Neural progenitor cell (in vitro differentiated cells): ENCODE results near the gene PTPRN2. TPM values are rescaled to one million over a fixed set of nuclear protein-coding genes. Genes with fewer than 3 reads are reported as not detected.
"Not testable (repeated sequence)": the region's sequence is repeated elsewhere in the genome, so short reads cannot be mapped to it uniquely, and the experiment has no call there.

Experiments used
- DNase-seq: peaks from one replicate; pipeline ENCODE4 v3.0.0-alpha.2; 2016; ENCODE audit warnings: low spot score
- H2AFZ ChIP-seq: fragments of 200-600 bp; sonication (generic); replicated peaks from 2 replicates; pipeline ENCODE4 v1.6.1; 2016; ENCODE audit warnings: antibody characterized with exemption
- H3F3A ChIP-seq: fragments of 200-600 bp; sonication (generic); 2 replicates; pipeline ENCODE4 v1.6.1; 2016; ENCODE audit warnings: antibody characterized with exemption, low read depth
- H3K27ac ChIP-seq: fragments of 200-600 bp; sonication (generic); 2 replicates; pipeline ENCODE4 v1.5.1; 2016; ENCODE audit warnings: mild to moderate bottlenecking
- H3K27me3 ChIP-seq: fragments of 200-600 bp; sonication (generic); 2 replicates; pipeline ENCODE4 v1.6.1; 2016; ENCODE audit warnings: mild to moderate bottlenecking, moderate library complexity
- H3K36me3 ChIP-seq: fragments of 200-600 bp; sonication (generic); 2 replicates; pipeline ENCODE4 v1.5.1; 2016
- H3K4me1 ChIP-seq: fragments of 200-600 bp; sonication (generic); 2 replicates; pipeline ENCODE4 v1.6.1; 2016; ENCODE audit warnings: mixed run types
- H3K4me2 ChIP-seq: fragments of 200-600 bp; sonication (generic); 2 replicates; pipeline ENCODE4 v1.6.1; 2016
- H3K4me3 ChIP-seq: fragments of 200-600 bp; sonication (generic); 2 replicates; pipeline ENCODE4 v1.5.1; 2016
- H3K79me2 ChIP-seq: fragments of 200-600 bp; sonication (generic); 2 replicates; pipeline ENCODE4 v1.6.1; 2016; ENCODE audit warnings: low read depth
- H3K9ac ChIP-seq: fragments of 200-600 bp; sonication (generic); 2 replicates; pipeline ENCODE4 v1.6.1; 2016
- H3K9me3 ChIP-seq: fragments of 200-600 bp; sonication (generic); 2 replicates; pipeline ENCODE4 v1.5.1; 2016; ENCODE audit warnings: low read depth
- H4K20me1 ChIP-seq: fragments of 200-600 bp; sonication (generic); 2 replicates; pipeline ENCODE4 v1.6.1; 2016; ENCODE audit warnings: low read depth
- H3K27ac Mint-ChIP-seq: 3 replicates; pipeline ENCODE4 v1.8.0; 2021; ENCODE audit warnings: mixed read lengths
- H3K27me3 Mint-ChIP-seq: 2 replicates; pipeline ENCODE4 v1.8.0; 2022; ENCODE audit warnings: low read depth, mild to moderate bottlenecking, inconsistent platforms, moderate library complexity, mixed read lengths; ENCODE audit not compliant: insufficient read depth
- H3K36me3 Mint-ChIP-seq: 3 replicates; pipeline ENCODE4 v1.8.0; 2021; ENCODE audit warnings: mixed read lengths
- H3K4me1 Mint-ChIP-seq: 3 replicates; pipeline ENCODE4 v1.8.0; 2021; ENCODE audit warnings: mixed read lengths
- H3K4me3 Mint-ChIP-seq: 3 replicates; pipeline ENCODE4 v1.8.0; 2021; ENCODE audit warnings: mild to moderate bottlenecking, moderate library complexity, mixed read lengths
- H3K9me3 Mint-ChIP-seq: 3 replicates; pipeline ENCODE4 v1.8.0; 2020; ENCODE audit warnings: mixed read lengths
- CTCF ChIP-seq: fragments of 200-600 bp; sonication (generic); IDR thresholded peaks from 2 replicates; pipeline ENCODE4 v1.5.1; 2017; ENCODE audit warnings: antibody characterized with exemption, mild to moderate bottlenecking
- EZH2 ChIP-seq: fragments of 200-600 bp; sonication (generic); IDR thresholded peaks from 2 replicates; pipeline ENCODE4 v1.6.1; 2017; ENCODE audit warnings: antibody characterized with exemption, mild to moderate bottlenecking, moderate library complexity
- EZH2phosphoT487 ChIP-seq: fragments of 200-600 bp; sonication (generic); IDR thresholded peaks from 2 replicates; pipeline ENCODE4 v1.6.1; 2017; ENCODE audit warnings: antibody characterized with exemption
- total RNA-seq: library from RNA; depleted of rRNA; stranded (reverse); fragments of >200 nt; gene quantifications from 2 replicates; pipeline ENCODE4 v1.2.3, GENCODE V29; 2015; ENCODE audit warnings: low replicate concordance

PTPRN2 gene
- total RNA-seq, 1 donor from 2014 or later: 3.0 TPM

GRCh38 chr7:158536871-158537515 lies 50.6 kb downstream of the PTPRN2 start:
- no peaks in the 10 kb centered on the region for H3K9me3 ChIP-seq
- no peak overlapping the region for H3K4me3 Mint-ChIP-seq
- DNase-seq: no peak

GRCh38 chr7:158535079-158535478 lies 52.5 kb downstream of the PTPRN2 start:
- Mint-ChIP-seq H3K4me1 (peaks cover 2% of the 10 kb centered on the region), H3K27me3 (peaks cover 6% of the 10 kb centered on the region), H3K36me3 (no peaks in the 10 kb centered on the region), H3K27ac (no peak overlapping the region), H3K9me3 (peaks cover 12% of the 10 kb centered on the region), H3K4me3 (no peak overlapping the region)
- no peaks in the 10 kb centered on the region for H3K36me3 ChIP-seq
- no peak overlapping the region for H2AFZ ChIP-seq
- H3F3A ChIP-seq: no peaks in the 10 kb centered on the region
- H3K27me3 ChIP-seq: no peaks in the 10 kb centered on the region
- H3K4me1 ChIP-seq: no peaks in the 10 kb centered on the region
- no peaks in the 10 kb centered on the region for H3K79me2 ChIP-seq
- no peak for DNase-seq
- no peak overlapping the region for H3K27ac ChIP-seq
- no peaks in the 10 kb centered on the region for H4K20me1 ChIP-seq
- no peaks in the 10 kb centered on the region for H3K9me3 ChIP-seq
- TF ChIP-seq EZH2 (no peak), CTCF (no peak), EZH2phosphoT487 (no peak)
- H3K4me3 ChIP-seq: no peak overlapping the region
- H3K4me2 ChIP-seq: no peak overlapping the region
- no peak overlapping the region for H3K9ac ChIP-seq

More at GRCh38 chr7:158536871-158537515, 50.6 kb downstream of the PTPRN2 start:
- Mint-ChIP-seq H3K36me3 (no peaks in the 10 kb centered on the region), H3K27me3 (peaks cover 4% of the 10 kb centered on the region), H3K4me1 (peaks cover 2% of the 10 kb centered on the region), H3K9me3 (peaks cover 12% of the 10 kb centered on the region), H3K27ac (no peak overlapping the region)
- Histone ChIP-seq H3K4me2 (no peak overlapping the region), H3K4me3 (no peak overlapping the region), H3F3A (no peaks in the 10 kb centered on the region), H3K27me3 (no peaks in the 10 kb centered on the region), H3K4me1 (no peaks in the 10 kb centered on the region), H3K9ac (no peak overlapping the region), H3K27ac (no peak overlapping the region), H3K79me2 (no peaks in the 10 kb centered on the region), H4K20me1 (no peaks in the 10 kb centered on the region), H2AFZ (no peak overlapping the region), H3K36me3 (no peaks in the 10 kb centered on the region)
- TF ChIP-seq EZH2phosphoT487: no peak
- TF ChIP-seq EZH2: no peak
- no peak for TF ChIP-seq CTCF

GRCh38 chr7:158534598-158534997 lies 53.0 kb downstream of the PTPRN2 start:
- H3K4me2 ChIP-seq: no peak overlapping the region
- H2AFZ ChIP-seq: no peak overlapping the region
- peaks cover 12% of the 10 kb centered on the region for H3K9me3 Mint-ChIP-seq
- no peak overlapping the region for H3K9ac ChIP-seq
- H3K27me3 ChIP-seq: no peaks in the 10 kb centered on the region
- H3K27me3 Mint-ChIP-seq: peaks cover 8% of the 10 kb centered on the region
- H3K27ac ChIP-seq: no peak overlapping the region
- no peaks in the 10 kb centered on the region for H3F3A ChIP-seq
- DNase-seq: no peak
- no peaks in the 10 kb centered on the region for H3K9me3 ChIP-seq
- no peaks in the 10 kb centered on the region for H3K36me3 ChIP-seq
- no peak for TF ChIP-seq EZH2
- no peak for TF ChIP-seq EZH2phosphoT487
- TF ChIP-seq CTCF: no peak
- no peak overlapping the region for H3K4me3 ChIP-seq
- H4K20me1 ChIP-seq: no peaks in the 10 kb centered on the region
- no peaks in the 10 kb centered on the region for H3K79me2 ChIP-seq
- peaks cover 2% of the 10 kb centered on the region for H3K4me1 Mint-ChIP-seq
- H3K4me1 ChIP-seq: no peaks in the 10 kb centered on the region
- H3K4me3 Mint-ChIP-seq: no peak overlapping the region
- H3K27ac Mint-ChIP-seq: no peak overlapping the region
- no peaks in the 10 kb centered on the region for H3K36me3 Mint-ChIP-seq

GRCh38 chr7:158534134-158534515 lies 53.5 kb downstream of the PTPRN2 start:
- H3K27me3 Mint-ChIP-seq, H3K36me3 ChIP-seq, H3K9me3 ChIP-seq, H3K27me3 ChIP-seq, H4K20me1 ChIP-seq, H3K79me2 ChIP-seq, H3K4me1 Mint-ChIP-seq, H3K4me1 ChIP-seq, H2AFZ ChIP-seq, DNase-seq, H3K9ac ChIP-seq, H3K4me2 ChIP-seq, H3K36me3 Mint-ChIP-seq, H3F3A ChIP-seq, H3K4me3 Mint-ChIP-seq, H3K27ac Mint-ChIP-seq, H3K27ac ChIP-seq, H3K4me3 ChIP-seq: not testable (repeated sequence)
- peaks cover 12% of the 10 kb centered on the region for H3K9me3 Mint-ChIP-seq
